Transverse colon (tissue), 4 donors: ENCODE results near the gene GPR15. TPM values are rescaled to one million over a fixed set of nuclear protein-coding genes. Genes with fewer than 3 reads are reported as not detected.

Experiments used
- DNase-seq: peaks from one replicate; pipeline ENCODE4 v3.0.0-alpha.2; 2019
- H3K27ac ChIP-seq, 4 donors: fragments of 200-600 bp; sonication (generic); 2 replicates each; pipeline ENCODE4 v1.5.1; 2016 to 2018; ENCODE audit warnings: inconsistent platforms in 4 of 4
- H3K27me3 ChIP-seq: fragments of 200-600 bp; sonication (generic); 2 replicates; pipeline ENCODE4 v1.5.1; 2017; ENCODE audit warnings: inconsistent platforms
- H3K36me3 ChIP-seq, 4 donors: fragments of 200-600 bp; sonication (generic); 2 replicates each; pipeline ENCODE4 v1.5.1; 2017 to 2019; ENCODE audit warnings: inconsistent platforms in 4 of 4
- H3K4me1 ChIP-seq, 4 donors: fragments of 200-600 bp; sonication (generic); 2 replicates each; pipeline ENCODE4 v1.5.1; 2017 to 2020; ENCODE audit warnings: inconsistent platforms in 4 of 4
- H3K4me3 ChIP-seq, 4 donors: fragments of 200-600 bp; sonication (generic); 1 replicate in 1 of 4; 2 replicates in 3 of 4; pipeline versions ENCODE4 v1.5.1 to v1.6.1; 2017 to 2019; ENCODE audit warnings: inconsistent platforms in 4 of 4
- H3K9me3 ChIP-seq, 2 donors: fragments of 200-600 bp; sonication (generic); 2 replicates each; pipeline ENCODE4 v1.5.1; 2017 to 2019; ENCODE audit warnings: inconsistent platforms in 2 of 2
- EP300 ChIP-seq: sonication (generic); formaldehyde crosslinking; IDR thresholded peaks from one replicate; pipeline ENCODE4 v1.6.1; 2017; ENCODE audit warnings: antibody characterized with exemption, low read depth
- POLR2A ChIP-seq: fragments of 450-650 bp; IDR thresholded peaks from one replicate; pipeline ENCODE4 v1.6.1; 2016; ENCODE audit warnings: antibody characterized with exemption, mild to moderate bottlenecking, moderate library complexity
- POLR2AphosphoS5 ChIP-seq, 3 donors: sonication (generic); formaldehyde crosslinking; IDR thresholded peaks; one replicate each; pipeline ENCODE4 v1.6.1; 2016; ENCODE audit warnings: antibody characterized with exemption in 3 of 3
- WGBS, 2 donors: methylation state at CpG; one replicate each; pipeline ENCODE4 v1.1.5; 2018; ENCODE audit warnings: low coverage in 1 of 2; 5-methylcytosine and 5-hydroxymethylcytosine counted together
- in situ Hi-C, 4 donors: fragments of 200-750 bp; cut with MboI; loops; one replicate each; pipeline versions ENCODE4 v1.15.0 to v1.15.1; 2017; ENCODE audit warnings: low sequenced_read_pairs in 3 of 4, low pct_ligation_motif_present in 1 of 4, low pct_unique_long_range_greater_than_20kb in 1 of 4
- intact Hi-C: fragments of 100-400 bp; cut with DNase I; formaldehyde crosslinking; loops from one replicate; pipeline ENCODE4 v1.15.1; 2023; ENCODE audit warnings: low total_unique reads
- total RNA-seq, 4 donors: library from RNA; depleted of rRNA; stranded (reverse); fragments of >200 nt; gene quantifications; one replicate each; pipeline ENCODE4 v1.1.0, GENCODE V29; 2016
- TF ChIP-seq, protein P1 (sequence below), 5 experiments: fragments of 200-600 bp in 3 of 5; fragments of 450-650 bp in 2 of 5; sonication (generic) in 3 of 5; IDR thresholded peaks; 1 replicate in 2 of 5; 2 replicates in 3 of 5; pipeline ENCODE4 v1.5.1; 2016 to 2017; ENCODE audit warnings: antibody characterized with exemption in 5 of 5, inconsistent platforms in 3 of 5, mild to moderate bottlenecking in 2 of 5, moderate library complexity in 1 of 5

Gene GPR15
- total RNA-seq, 4 donors from 2014 or later: 0.60 to 11.7 (median 5.5) TPM

DNA sequence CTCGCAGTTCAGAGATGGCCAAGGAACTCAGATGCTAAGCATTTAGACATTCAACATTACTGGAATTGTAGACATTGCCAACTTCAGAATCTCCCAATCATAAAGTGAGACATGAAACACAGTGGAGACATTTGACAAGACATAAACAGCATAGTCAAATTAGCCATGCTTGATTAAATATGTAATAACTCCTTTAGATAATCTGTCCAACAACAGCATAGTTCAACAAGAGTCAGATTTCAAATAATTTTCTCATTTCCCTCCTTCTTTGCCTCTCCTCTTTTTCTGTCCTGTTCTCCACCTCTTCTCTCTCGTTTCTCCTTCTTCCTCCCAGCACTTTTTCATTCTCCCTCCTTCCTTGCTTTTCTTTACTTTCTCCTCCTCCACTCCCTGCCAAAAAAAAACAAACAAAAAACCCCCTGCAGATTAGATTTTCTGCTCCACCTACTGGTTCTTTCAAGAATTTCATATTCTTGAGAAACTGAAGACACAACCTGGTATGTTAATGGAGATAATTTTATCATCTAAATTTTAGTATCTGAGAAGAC, 41.5 kb downstream of the GPR15 start:
- H3K4me3 ChIP-seq: no peak overlapping the region
- no peak overlapping the region for H3K27ac ChIP-seq
- no peaks in the 10 kb centered on the region for H3K4me1 ChIP-seq
- no peak for DNase-seq
- in situ Hi-C loops: no loop called here
- TF ChIP-seq POLR2A (no peak), POLR2AphosphoS5 (IDR thresholded peaks at IDR 0.05) (no peak), EP300 (no peak)
- TF ChIP-seq, protein P1, sequence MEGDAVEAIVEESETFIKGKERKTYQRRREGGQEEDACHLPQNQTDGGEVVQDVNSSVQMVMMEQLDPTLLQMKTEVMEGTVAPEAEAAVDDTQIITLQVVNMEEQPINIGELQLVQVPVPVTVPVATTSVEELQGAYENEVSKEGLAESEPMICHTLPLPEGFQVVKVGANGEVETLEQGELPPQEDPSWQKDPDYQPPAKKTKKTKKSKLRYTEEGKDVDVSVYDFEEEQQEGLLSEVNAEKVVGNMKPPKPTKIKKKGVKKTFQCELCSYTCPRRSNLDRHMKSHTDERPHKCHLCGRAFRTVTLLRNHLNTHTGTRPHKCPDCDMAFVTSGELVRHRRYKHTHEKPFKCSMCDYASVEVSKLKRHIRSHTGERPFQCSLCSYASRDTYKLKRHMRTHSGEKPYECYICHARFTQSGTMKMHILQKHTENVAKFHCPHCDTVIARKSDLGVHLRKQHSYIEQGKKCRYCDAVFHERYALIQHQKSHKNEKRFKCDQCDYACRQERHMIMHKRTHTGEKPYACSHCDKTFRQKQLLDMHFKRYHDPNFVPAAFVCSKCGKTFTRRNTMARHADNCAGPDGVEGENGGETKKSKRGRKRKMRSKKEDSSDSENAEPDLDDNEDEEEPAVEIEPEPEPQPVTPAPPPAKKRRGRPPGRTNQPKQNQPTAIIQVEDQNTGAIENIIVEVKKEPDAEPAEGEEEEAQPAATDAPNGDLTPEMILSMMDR (IDR thresholded peaks at IDR 0.05): peak in 4 of 5 experiments; percentile 12 to 53 (median 26)
- WGBS, 2 donors: 17 to 35% methylated on average over 2 of the region's 2 CpGs
- intact Hi-C loops: no loop called here
- H3K9me3 ChIP-seq: no peaks in the 10 kb centered on the region
- no peaks in the 10 kb centered on the region for H3K36me3 ChIP-seq
- no peaks in the 10 kb centered on the region for H3K27me3 ChIP-seq

DNA sequence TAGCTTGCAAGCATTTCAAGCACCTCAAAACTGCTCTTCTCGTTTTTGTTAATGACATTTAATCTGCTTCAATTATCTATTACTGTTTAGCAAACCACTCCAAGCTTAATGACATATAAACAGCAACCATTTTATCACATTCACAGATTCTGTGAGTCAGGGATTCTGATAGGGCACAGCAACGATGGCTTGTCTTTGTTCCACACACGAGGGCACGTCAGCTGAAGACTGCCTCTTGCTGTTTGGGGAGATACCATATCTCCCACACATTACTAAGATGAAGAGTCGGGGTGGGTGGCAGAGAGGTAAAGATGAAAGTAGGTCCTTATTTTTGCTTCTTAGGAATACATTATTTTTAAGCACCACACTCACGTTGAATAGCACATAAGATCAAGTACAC, 42.4 kb downstream of the GPR15 start:
- no peaks in the 10 kb centered on the region for H3K9me3 ChIP-seq
- 67 to 84% methylated on average over 6 of the region's 6 CpGs for WGBS, 2 donors
- H3K27ac ChIP-seq: no peak overlapping the region
- in situ Hi-C loops: no loop called here
- intact Hi-C loops: no loop called here
- no peak overlapping the region for H3K4me3 ChIP-seq
- DNase-seq: no peak
- no peaks in the 10 kb centered on the region for H3K4me1 ChIP-seq
- no peaks in the 10 kb centered on the region for H3K36me3 ChIP-seq
- TF ChIP-seq EP300 (no peak), POLR2AphosphoS5 (IDR thresholded peaks at IDR 0.05) (no peak), POLR2A (no peak)
- TF ChIP-seq, protein P1 (IDR thresholded peaks at IDR 0.05): no peak
- H3K27me3 ChIP-seq: no peaks in the 10 kb centered on the region

DNA sequence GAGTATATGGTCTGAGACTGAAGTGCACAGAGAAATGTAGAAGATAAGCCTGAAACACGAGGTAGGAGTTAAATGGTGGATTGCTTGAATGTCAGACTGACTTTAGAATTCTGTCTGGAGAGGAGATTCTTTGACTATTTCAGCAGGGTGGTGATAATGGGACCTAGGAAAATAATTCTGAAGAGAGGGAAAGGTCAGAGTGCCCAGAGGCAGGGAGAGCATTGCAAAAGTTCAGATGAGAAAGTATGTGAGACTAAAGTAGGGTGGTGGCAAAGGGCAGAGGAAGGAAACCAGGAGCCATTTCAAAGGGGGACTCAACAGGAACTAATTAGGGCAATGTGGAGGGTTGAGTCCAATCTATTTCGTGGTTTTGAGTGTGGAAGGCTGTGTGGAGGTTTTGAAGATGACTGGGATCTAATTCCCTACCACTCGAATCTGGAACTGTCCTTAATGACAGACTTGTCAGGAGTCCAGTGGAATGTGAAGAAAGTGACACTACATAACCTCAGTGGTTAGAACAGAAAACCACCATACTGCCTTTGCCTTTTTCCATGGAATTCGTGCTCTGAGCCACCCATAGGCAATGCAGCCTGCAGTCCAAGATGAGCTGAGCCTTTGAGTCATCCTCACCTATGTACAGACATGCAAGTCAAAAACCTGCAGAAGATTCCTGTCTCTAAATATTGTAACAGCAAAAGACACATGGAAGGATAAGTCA, 45.6 kb downstream of the GPR15 start:
- TF ChIP-seq POLR2A (no peak), POLR2AphosphoS5 (IDR thresholded peaks at IDR 0.05) (no peak), EP300 (no peak)
- TF ChIP-seq, protein P1 (IDR thresholded peaks at IDR 0.05): no peak
- no peaks in the 10 kb centered on the region for H3K27me3 ChIP-seq
- no peaks in the 10 kb centered on the region for H3K9me3 ChIP-seq
- H3K4me3 ChIP-seq: no peak overlapping the region
- H3K36me3 ChIP-seq: peaks cover 0 to 21% (median 2%) of the 10 kb centered on the region in 4 donors
- in situ Hi-C loops (loop anchor here in 2 of 4 donors (25.0 kb wide), 2 partner anchors 240 to 540 kb away; partner anchors contain the start of gene GABRR3 (in 1 of the 2)), intact Hi-C loops (no loop called here)
- no peak for DNase-seq
- no peak overlapping the region for H3K27ac ChIP-seq
- no peaks in the 10 kb centered on the region for H3K4me1 ChIP-seq
- 78 to 84% methylated on average over 3 to 4 of the region's 4 CpGs for WGBS, 2 donors

DNA sequence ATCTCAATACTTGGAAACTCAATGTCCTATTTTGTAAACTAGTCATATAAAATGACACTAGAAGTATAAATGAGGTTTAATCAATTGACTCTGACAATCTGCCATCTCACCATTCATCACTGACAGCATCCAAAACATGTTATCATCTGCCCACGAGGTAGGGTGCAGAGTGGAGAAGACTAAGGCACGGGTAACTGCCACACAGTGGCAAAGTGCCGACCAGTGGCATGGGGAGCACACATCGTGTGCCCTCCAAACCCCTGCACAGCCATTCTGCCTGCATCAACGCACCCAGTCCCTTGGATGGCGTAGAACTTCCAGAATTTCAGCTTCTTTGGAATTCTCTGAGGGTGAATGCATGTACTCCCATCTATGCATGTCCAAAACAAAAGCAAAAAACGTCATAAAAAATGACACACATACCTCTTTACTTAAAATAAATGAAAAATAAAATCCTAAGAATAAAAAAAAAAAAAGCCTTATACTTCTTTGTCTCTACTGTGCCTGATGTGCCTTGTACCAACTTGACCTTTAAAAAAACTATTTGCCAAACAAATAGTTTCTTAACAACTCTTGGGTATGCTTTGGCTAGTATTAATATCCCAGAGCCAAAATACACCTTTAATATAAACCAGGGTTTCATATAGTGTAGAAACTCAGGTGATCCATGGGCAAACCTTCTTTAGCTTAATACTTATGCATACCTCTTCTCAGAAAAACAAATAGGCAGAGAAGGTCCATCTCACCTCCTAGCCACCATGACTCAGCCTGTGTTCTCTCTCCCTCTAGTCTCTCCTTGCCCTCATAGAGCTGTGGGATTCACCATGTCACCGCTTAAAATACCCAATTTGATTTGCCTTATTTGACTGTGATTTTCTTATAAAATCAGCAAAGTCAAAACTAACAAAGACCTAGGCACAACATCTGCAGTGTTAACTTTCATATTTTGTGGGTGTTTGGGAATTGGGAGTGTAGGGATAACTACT, 48.9 kb downstream of the GPR15 start:
- no peak overlapping the region for H3K27ac ChIP-seq
- H3K4me1 ChIP-seq: no peaks in the 10 kb centered on the region
- H3K4me3 ChIP-seq: no peak overlapping the region
- DNase-seq: no peak
- H3K36me3 ChIP-seq: peaks cover 0 to 26% (median 2%) of the 10 kb centered on the region in 4 donors
- in situ Hi-C loops: loop anchor here in 2 of 4 donors (10.0 to 25.0 kb wide), 3 partner anchors 66 to 543 kb away; partner anchors contain the start of gene GABRR3 (in 1 of the 2)
- intact Hi-C loops: no loop called here
- WGBS, 2 donors: 95% methylated on average over 8 of the region's 8 CpGs
- no peak for TF ChIP-seq POLR2AphosphoS5 (IDR thresholded peaks at IDR 0.05)
- TF ChIP-seq, protein P1 (IDR thresholded peaks at IDR 0.05): no peak
- TF ChIP-seq POLR2A: no peak
- H3K27me3 ChIP-seq: no peaks in the 10 kb centered on the region
- H3K9me3 ChIP-seq: no peaks in the 10 kb centered on the region
